HG02870 (cell line): ENCODE measurements around the gene UBAC2.

Experiments used
- ATAC-seq: cut with Tn5 transposase; IDR thresholded peaks from one replicate; pipeline ENCODE4 v1.9.1; 2021; ENCODE audit warnings: mild to moderate bottlenecking, moderate library complexity; ENCODE audit not compliant: unreplicated experiment

The UBAC2 gene

DNA sequence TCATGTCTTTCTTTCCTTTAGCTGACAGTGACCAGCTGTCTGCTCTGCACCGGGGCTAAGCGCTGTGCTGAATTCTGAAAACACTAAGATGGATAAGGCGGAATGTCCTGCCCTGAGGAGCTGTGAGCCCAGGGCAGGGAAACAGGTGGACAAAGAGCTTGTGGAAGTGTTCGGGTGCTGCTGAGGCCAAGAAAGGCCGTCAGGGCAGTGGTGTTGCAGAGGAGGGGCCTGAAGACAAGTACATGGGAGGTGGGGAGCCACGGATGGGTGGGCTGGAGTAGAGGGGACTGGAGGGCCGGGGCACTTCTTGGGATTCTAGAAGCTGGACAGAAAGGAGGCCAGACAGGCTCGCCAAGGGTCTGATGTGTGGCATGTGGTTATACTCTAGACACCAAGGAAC lies 172.8 kb downstream of the UBAC2 start:
- ATAC-seq = no peak

DNA sequence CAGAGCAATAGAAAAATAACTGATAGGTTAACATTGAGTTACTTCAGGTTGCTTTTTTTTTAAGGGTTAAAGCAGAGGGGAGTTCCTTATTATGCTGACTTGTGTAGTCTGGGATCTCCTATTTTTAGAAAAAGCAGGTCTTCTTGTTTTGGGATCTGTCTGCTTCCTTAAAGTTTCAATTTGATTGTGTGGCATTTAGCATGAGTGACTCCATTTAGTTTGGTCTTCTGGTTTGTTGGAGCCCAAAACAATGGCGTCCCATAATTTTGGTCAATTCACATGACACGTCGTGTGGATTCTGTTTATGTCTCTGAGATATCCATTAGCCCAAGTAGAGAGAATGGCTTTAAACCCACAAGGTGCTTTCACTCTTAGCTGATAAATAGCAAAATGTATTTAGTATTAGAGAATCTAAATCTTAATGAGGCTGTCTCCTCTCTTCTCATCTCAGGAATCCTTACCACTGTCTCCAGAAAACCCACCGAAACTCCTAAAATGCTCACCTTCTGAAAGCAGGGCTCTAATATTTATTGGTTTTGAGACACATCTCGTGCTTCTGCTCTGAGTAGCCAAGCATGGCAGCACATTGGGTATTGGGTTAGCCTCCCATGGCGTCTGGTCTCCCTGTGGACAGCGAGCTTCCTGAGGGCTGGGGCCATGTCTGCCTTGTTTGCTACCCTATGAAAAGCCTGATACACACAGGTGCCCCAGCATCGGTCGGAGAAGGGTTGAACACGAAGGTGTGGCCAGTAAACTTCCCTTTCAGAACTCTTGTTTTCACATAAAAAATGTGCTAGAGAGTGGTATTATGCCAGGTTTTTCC lies 173.7 kb downstream of the UBAC2 start:
- ATAC-seq = peak; percentile 54

DNA sequence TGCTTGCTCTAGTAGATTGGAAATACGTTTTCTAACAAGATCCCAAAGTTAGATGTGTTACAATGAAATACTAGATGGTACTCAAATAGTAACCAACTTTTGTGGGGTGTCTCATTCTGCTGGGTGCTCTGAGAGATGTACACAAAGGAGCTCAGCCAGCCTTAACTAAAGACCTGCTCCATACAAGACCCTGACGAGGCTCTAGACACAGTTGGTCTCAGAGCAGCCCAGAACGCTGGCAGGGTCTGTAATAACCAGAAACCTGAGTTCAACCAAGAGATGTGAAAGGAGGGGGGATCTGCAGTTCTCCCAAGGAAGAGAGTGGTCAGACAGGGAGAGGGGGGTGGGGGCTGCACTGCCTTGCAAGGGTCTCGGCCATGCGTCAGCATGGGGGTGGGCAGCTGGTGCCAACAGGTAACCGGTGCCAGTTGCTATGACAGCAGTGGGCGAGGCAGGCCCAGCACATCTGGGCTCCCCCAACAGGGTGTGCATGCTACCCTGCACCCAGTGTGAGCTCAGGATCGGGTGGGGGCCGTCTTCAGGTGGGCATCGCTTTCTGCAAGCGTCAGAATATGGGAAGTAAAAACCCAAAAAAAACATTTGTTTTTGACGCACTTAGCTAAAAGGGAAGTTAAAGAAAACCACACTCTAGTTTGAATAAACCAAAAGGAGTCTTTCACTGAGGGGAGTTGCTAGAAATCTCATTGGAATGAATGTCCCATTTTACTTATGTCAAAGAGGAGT lies 174.5 kb downstream of the UBAC2 start:
- peak; percentile 33 for ATAC-seq

DNA sequence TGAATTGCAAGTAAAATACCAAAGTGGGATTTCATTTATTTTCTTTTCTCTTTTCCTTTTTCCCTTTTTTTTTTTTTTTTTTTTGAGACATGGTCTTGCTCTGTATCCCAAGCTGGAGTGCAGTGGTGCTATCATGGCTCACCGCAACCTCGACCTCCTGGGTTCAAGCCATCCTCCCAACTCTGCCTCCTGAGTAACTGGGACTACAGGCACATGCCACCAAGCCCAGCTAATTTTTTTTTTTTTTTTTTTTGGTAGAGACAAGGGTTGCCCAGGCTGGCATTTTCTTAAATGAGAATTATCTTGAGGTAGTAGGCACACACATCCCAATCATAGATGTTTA lies 175.1 kb downstream of the UBAC2 start:
- no peak for ATAC-seq

DNA sequence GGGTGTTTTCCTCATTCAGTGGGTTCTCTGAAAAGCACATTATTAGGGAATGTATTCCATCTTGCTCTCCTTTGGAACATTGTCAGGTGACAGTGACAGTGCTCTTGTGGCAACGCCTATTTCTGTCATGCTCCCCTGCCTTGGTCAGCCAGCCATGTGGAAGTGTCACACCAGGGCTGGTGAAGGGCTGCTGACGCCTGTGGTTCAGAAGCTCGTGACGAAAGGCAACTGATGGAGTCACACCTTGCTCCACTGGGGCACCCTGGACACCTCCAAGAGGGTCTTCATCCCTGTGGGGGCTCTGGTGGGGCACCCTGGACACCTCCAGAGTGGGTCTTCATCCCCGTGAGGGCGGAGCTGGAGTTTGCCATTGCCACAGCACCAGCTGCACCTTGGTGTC lies 175.5 kb downstream of the UBAC2 start:
- no peak for ATAC-seq

DNA sequence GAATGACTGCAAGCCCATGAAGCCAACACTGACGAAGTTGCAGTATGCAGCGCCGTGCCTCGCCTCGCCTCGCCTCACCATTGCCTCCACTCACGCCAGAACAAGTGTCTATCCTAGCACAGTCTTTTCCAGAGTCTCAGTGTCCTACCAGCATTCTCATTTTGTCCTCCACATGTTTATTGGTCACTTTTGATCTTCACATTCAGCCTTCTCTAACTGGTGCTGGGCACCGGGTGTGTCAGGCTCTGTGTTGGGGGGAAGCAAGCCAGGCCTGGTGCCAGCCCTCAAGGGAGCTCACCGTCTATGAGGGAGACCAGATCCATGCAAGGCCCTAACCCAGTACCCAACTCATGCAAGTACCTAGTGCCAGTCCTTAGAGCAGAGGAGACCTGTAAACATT lies 176.3 kb downstream of the UBAC2 start:
- ATAC-seq = no peak

DNA sequence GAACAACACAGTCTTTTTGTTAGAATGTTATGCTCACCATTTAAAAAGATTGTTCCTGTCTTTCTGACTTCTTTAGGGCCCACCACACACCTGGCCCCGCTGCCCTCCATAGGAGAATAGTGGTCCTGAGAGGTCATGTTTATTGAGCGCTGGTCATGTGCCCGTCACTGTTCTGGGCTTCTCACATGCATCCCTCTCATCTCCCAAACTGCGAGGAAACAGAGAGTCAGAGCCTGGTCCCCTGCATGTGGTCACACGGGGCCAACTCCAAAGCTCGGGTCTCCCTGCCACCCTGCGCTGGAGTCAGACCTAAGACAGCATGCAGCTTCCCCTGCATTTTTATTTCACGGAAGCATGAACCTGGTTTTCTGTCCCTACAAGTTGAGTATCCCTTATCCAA lies 177.0 kb downstream of the UBAC2 start:
- ATAC-seq = no peak

DNA sequence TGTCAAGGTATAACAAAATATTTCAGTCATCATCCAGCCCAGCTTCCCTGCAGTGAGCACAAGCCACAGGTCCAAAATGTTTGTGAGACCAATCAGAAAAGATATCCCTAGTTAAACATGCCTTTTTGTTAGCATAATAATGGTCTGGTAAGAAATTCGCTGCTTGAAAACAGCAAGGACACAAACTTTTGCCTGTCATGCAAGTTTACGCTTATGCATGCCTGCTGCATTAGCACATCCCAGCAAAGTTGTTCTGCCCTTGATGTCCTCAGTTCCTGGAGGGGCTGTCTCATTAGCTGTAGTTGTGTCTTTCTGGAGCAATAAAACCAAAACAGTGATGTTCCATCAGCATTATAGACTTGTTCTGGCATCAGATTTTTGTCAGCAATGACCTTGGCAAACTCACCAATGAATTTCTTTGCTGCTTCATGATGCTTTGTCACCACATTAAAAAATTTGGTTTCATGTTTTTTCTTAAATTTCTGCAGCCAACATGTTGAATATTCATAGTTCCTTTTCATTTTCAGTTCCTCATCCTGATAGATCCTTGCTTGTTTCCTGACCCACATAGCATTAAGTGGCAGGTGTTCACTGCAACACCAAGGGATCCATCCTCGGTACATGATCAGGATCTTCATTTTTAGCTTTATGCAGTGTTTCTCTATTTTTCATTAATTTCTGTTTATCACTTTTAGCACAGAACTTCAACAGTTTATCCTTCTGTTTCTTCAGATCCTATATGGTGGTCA lies 178.5 kb downstream of the UBAC2 start:
- ATAC-seq = no peak

DNA sequence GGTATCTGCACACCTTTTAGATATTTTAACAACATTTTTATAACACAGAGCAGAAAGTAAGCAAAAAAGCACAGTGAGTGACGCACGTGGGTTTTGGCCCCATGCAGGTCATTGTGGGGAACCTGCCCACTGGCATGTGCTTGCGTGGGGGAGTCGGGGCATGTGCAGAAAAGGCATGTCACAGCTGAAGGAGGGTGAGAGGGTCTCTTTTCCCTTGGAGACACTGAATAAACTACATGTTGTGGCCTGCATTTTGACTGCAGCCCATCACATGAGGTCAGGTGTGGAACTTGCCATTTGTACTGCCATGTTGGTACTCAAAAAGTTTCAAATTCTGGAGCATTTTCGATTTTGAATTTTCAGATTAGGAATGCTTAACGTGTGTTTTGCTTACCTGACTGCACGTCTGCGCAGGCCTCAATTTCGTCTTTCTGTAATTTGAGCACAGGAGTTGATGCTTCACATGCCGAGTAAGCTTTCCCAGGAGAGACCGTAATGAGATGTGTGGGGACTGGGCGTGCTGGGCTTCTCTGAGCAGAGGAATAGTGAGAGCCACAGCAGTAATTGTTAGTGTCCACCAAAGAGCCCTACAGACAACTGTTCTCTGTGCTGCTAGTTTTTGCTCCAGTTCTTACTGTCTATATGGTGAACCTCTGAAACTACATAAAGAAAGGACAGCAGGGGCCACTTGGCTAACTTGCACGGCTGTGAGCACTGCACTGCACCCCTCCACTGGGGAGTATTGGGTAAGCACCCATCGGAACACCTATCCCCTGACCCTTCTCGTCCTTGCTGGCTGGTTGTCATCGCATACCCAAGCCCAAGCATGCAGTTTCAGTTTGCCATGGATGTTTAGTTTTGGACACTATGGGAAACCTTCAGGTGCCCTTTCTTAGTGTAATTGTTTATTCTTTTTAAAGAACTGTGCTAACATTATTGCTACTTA lies 179.5 kb downstream of the UBAC2 start:
- ATAC-seq = no peak

DNA sequence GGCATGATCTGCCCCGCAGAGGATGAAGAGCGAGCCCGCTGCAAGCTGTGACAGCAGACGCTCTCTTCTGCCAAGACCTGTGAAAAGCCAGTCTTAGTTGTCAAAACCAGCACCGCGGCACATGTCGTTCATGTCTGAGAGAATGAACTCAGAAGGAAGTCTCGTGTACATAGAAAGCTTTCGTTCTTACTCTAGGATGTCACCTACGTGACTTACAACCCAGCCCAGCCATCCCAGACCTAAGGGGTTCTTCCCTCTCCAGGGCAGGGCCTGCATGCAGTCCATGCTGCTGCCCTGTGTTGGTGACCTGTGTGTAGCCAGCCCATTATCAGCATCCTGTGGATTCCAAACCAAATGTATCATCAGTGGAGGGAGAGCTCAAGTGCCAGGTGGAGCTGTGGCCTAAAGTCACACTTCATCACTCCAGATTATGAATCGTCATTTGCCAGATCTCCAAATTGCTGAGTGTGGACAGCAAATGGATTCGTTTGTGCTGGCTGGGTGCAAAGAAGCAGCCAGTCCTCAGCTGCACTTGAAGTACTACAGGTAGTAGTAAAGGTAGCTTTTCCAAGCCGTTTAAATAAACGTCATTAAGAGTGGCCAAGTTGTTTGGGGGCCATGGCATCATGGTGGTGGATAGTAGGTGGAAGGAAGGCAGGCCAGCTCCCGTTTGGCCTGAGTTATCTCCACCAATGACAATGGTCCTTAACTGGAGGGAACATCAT lies 180.4 kb downstream of the UBAC2 start:
- ATAC-seq = peak; percentile 87

DNA sequence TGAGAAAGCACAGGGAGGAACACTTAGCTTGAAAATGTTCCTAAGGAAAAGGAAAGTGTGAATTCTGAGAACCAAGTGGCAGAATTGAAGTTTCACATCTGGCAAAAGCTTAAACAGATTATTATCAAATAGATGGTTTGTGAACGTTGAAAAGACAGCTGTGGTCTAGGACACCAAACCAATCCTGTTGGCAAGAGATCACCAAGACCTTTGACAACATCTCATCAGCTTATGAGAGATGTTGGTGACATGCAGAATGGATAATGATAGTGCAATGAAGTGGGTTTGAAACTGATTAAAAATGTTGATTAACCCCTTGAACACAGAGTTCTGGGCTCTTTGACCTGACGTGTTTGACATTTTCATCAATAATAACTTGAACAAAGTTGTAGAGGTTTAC lies 181.1 kb downstream of the UBAC2 start:
- no peak for ATAC-seq

DNA sequence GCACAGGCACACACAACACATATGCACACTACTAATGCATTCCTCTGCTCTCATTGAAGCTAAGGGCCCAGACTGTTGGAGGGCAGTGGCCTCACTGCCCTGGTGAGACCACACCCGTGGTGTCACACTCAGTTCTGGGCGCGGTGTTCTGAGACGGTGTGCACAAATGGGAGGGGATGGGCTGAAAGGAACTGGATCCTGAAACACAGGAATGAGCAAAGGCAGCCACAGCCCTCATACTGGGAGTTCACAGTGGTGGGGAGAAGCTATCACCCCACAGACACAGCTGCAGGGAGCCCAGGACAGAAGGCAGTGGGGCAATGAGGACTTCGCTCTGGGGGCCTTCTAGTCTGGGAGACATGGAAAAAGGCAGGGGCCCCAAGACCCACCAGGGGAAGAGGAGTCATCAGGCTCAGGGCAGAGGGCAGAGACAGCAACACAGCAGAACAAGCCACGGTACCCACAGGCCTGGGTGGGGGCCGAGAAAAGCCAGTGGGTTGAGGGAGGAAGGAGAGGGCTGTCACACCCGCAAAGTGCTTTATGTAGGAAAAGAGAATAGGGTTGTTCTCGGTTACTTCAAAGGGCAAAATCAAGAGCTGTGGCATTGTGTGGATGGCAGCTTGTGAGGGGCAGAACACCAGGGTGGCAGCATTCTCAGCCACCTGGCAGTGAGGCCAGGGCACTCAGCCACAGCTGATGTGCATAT lies 181.9 kb downstream of the UBAC2 start:
- no peak for ATAC-seq

DNA sequence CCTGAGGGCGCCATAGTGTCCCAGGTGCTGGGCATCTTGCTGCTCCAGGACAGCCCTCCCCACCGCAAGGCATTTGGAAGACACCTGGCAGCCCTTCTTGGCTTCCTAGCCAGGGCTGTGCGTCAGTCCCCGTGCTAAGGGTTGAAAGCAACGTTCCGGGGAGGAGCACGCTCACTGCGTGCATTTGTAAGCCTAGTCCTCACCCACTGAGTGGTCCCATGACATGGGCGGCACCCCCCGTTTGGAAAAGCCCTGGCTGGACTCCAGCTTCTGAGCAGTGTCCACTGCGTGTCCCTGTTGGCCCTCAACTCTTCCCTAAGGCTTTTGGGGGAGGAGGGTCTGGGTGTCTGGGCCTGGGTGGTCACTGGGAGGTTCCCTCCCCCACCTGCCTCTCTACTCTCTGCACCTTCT lies 182.9 kb downstream of the UBAC2 start:
- ATAC-seq = no peak

DNA sequence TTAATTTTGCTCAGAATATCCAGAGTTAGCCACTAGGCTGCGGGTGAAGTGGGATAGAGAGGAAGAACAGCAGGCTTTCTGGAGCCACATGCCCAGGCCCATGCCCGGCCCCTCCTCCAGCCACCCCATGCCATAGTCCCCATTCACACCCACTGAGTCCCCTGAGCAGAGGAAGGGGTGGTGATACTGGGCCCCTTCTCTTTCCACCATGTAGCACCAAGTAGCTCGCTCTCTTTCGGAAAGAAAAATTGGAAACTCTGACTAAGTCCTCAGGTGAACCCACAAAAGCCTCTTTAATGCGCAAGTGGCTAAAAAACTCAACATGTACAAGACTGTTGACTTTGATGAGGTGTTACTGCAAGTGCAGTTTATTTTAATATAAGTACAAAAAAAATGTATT lies 183.3 kb downstream of the UBAC2 start:
- no peak for ATAC-seq

DNA sequence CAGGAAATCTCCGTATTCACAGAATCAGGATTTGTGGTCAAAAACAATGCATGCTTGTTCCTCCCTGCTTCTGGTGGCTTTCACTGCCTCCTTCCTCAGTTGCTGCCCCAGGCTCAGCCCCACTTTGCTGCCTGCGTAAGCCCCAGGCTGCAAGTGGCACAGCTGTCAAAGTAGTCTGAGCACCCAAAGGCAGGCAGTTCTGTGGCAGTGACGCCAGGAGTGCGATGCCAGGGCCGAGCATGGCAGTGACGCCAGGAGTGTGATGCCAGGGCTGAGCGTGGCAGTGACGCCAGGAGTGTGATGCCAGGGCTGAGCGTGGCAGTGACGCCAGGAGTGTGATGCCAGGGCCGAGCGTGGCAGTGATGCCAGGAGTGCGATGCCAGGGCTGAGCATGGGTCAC lies 183.8 kb downstream of the UBAC2 start:
- ATAC-seq = no peak

DNA sequence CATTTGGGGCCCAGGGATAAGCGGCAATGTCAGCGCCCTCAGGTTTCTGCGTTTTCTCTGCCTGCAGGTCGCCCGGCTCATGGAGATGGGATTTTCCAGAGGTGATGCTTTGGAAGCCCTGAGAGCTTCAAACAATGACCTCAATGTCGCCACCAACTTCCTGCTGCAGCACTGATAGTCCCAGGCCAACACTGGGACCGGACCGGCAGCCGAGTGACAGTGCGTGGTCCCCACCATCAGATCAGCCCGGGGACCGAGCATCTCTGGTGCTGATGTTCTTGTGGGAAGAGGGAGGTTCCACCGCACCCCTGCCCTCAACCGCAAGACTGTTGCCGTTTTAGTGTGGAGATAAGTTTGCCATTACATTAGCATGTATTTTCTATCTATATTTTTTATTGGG lies 184.5 kb downstream of the UBAC2 start:
- ATAC-seq = no peak

DNA sequence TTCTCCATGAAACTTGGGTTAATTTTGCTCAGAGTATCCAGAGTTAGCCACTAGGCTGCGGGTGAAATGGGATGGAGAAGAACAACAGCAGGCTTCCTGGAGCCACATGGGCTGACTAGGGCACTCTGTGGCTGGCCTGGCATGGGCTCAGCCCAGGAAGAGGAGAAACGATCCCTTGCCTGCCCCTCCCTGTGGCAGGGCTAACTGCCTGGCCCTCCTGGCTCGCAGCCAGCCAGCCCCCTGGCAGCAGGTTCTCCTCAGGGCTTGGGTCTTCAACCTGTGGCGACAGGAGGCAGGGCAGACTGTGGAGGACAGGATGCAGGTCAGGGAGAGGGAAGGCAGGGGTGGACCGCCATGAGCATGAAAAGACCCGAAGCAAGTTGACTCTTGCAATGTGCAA lies 185.3 kb downstream of the UBAC2 start:
- ATAC-seq = no peak

DNA sequence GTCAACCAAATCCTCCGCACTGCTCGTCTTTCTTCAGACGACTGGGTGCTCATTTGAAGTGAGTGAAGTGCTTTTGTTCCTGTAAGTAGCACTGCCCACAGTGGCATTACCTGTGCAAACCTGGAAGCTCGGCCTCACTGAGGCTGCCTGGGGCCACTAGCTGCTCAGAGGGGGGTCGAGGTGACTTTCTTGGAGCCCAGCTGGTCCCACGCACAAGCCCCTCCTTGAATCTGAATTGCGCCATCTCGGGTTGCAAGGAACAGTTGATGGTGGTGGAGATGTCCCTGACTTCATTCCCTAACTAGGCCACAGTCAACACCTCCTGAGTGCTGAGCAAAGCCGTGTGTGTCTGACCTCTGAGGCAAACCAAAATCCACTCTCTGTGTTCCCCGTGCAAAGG lies 185.8 kb downstream of the UBAC2 start:
- ATAC-seq = no peak
